GM12891 (cell line): ENCODE measurements around the gene LMX1A.

Source experiments
- POLR2A ChIP-seq: IDR thresholded peaks from 2 replicates; pipeline ENCODE4 v1.6.1; 2011; ENCODE audit warnings: low read depth, low read length, control low read depth
- POLR2AphosphoS5 ChIP-seq: IDR thresholded peaks from 2 replicates; pipeline ENCODE4 v1.6.1; 2011; ENCODE audit warnings: low read depth, low read length, control low read depth
- TAF1 ChIP-seq: IDR thresholded peaks from 2 replicates; pipeline ENCODE4 v1.6.1; 2011; ENCODE audit warnings: low read depth, low read length, control low read depth

DNA sequence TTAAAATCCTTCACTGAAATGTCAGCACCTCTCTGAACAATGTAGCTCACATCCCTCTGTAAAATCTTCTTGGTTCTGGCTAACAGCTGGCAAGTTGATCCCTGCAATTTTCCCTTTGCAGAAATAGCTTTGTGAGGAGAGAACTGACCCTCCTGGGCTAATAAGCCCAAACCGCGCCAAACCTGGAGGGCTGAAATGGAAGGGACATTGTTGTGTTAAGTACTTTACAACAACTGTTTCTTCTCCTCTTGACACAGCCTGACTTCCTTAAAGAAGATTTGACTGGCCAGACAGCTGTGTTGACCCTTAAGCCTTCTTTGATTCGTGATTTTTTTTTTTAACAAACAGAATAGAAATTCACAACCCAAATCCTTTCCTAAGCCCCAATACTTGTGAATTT lies 5.7 kb downstream of the LMX1A start:
- TF ChIP-seq POLR2AphosphoS5 (no peak), POLR2A (no peak), TAF1 (no peak)
